T-cell (primary cell): Measurements from ENCODE around the gene HIBADH. TPM values are rescaled to one million over a fixed set of nuclear protein-coding genes. Genes with fewer than 3 reads are reported as not detected.
"Not testable (repeated sequence)": the region's sequence is repeated elsewhere in the genome, so short reads cannot be mapped to it uniquely, and the experiment has no call there.

Experiments used
- ATAC-seq, 4 experiments: fragments of 200-7000 bp in 3 of 4; fragments of 150-1000 bp in 1 of 4; cut with Tn5 transposase; replicated peaks in 1 of 4; 1 replicate in 3 of 4; 2 replicates in 1 of 4; pipeline ENCODE4 v1.10.0; 2021; ENCODE audit warnings: moderate library complexity in 3 of 4, mild to moderate bottlenecking in 2 of 4, moderate number of reproducible peaks in 1 of 4
- CTCF ChIA-PET, 2 donors: fragments of 300-600 bp; sonication (Branson Sonifier 250); formaldehyde crosslinking; loops; one replicate each; lab custom pipeline; 2022; ENCODE audit warnings: antibody characterized with exemption in 2 of 2; lab: Charles Lee
- POLR2A ChIA-PET, 2 donors: fragments of 300-600 bp; sonication (Branson Sonifier 250); formaldehyde crosslinking; loops; one replicate each; lab custom pipeline; 2022; ENCODE audit warnings: antibody characterized with exemption in 2 of 2; lab: Charles Lee
- DNase-seq, 35 experiments: peaks; one replicate each; pipeline versions ENCODE4 v3.0.0 to v3.0.0-alpha.2; 2013 to 2023
- H3K27ac ChIP-seq: one replicate; pipeline ENCODE4 v1.5.1; 2013; ENCODE audit warnings: low read length
- H3K27me3 ChIP-seq, 2 experiments: replicated peaks in 1 of 2; 1 replicate in 1 of 2; 2 replicates in 1 of 2; pipeline versions ENCODE4 v1.6.1 to v1.7.0; 2013; ENCODE audit warnings: low read length in 1 of 2, mixed read lengths in 1 of 2; ENCODE audit not compliant: control insufficient read depth in 2 of 2, insufficient read depth in 2 of 2; ENCODE audit errors: extremely low read depth in 1 of 2
- H3K36me3 ChIP-seq, 2 donors: 1 replicate in 1 of 2; 2 replicates in 1 of 2; pipeline versions ENCODE4 v1.6.1 to v1.7.0; 2013; ENCODE audit warnings: low read length in 1 of 2; ENCODE audit not compliant: control insufficient read depth in 2 of 2, insufficient read depth in 1 of 2; ENCODE audit errors: extremely low read depth in 1 of 2
- H3K4me1 ChIP-seq, 2 experiments: 1 replicate in 1 of 2; 2 replicates in 1 of 2; pipeline versions ENCODE4 v1.6.1 to v1.7.0; 2013; ENCODE audit warnings: low read length in 2 of 2, mixed read lengths in 1 of 2; ENCODE audit not compliant: insufficient read depth in 2 of 2, control insufficient read depth in 1 of 2; ENCODE audit errors: extremely low read depth in 1 of 2
- H3K4me3 ChIP-seq, 2 donors: 1 replicate in 1 of 2; 2 replicates in 1 of 2; pipeline versions ENCODE4 v1.5.1 to v1.7.0; 2013; ENCODE audit warnings: mild to moderate bottlenecking in 2 of 2, low read length in 1 of 2, moderate library complexity in 1 of 2; ENCODE audit not compliant: control insufficient read depth in 1 of 2; ENCODE audit errors: extremely low read depth in 1 of 2
- H3K9me3 ChIP-seq: 2 replicates; pipeline ENCODE4 v1.7.0; 2013
- H3K27ac Mint-ChIP-seq, 2 donors: one replicate each; pipeline ENCODE4 v1.8.0; 2020 to 2021; ENCODE audit warnings: mild to moderate bottlenecking in 2 of 2, mixed read lengths in 2 of 2
- H3K27me3 Mint-ChIP-seq, 2 donors: one replicate each; pipeline ENCODE4 v1.8.0; 2021 to 2022; ENCODE audit warnings: mixed read lengths in 2 of 2
- H3K36me3 Mint-ChIP-seq: one replicate; pipeline ENCODE4 v1.8.0; 2021; ENCODE audit warnings: mixed read lengths
- H3K4me1 Mint-ChIP-seq, 3 donors: one replicate each; pipeline ENCODE4 v1.8.0; 2020 to 2022; ENCODE audit warnings: mixed read lengths in 3 of 3, mild to moderate bottlenecking in 1 of 3
- H3K4me3 Mint-ChIP-seq, 3 donors: one replicate each; pipeline ENCODE4 v1.8.0; 2020 to 2022; ENCODE audit warnings: mild to moderate bottlenecking in 3 of 3, mixed read lengths in 3 of 3, moderate library complexity in 3 of 3
- H3K9me3 Mint-ChIP-seq, 3 donors: one replicate each; pipeline ENCODE4 v1.8.0; 2020 to 2022; ENCODE audit warnings: mixed read lengths in 3 of 3
- WGBS: methylation state at CpG from one replicate; pipeline ENCODE4 v1.1.5; 2013; ENCODE audit warnings: missing lambda C conversion rate; ENCODE audit not compliant: insufficient coverage; 5-methylcytosine and 5-hydroxymethylcytosine counted together
- total RNA-seq, 35 experiments: library from RNA in 6 of 35; stranded (reverse) in 6 of 35; fragments of 120-200 nt in 1 of 35; gene quantifications; one replicate each; pipeline versions ENCODE4 v1.2.1 to v1.2.4 and lab custom pipeline; 2013 to 2026

HIBADH gene
- total RNA-seq, 5 donors from 2014 or later (not counting 1 experiment from before 2014, with no cell fraction given), result 9.8 to 12.5 (median 12.0) TPM

- ATAC-seq (no peak), DNase-seq (no peak)
- Histone ChIP-seq H3K27ac (no peak overlapping the region), H3K4me1 (peaks cover 6 to 7% of the 10 kb centered on the region in 2 experiments), H3K9me3 (no peaks in the 10 kb centered on the region), H3K27me3 (no peaks in the 10 kb centered on the region), H3K36me3 (peaks cover 0 to 4% of the 10 kb centered on the region in 2 donors), H3K4me3 (no peak overlapping the region)
- Mint-ChIP-seq H3K27ac (no peak overlapping the region), H3K9me3 (peaks cover 0 to 4% (median 0%) of the 10 kb centered on the region in 3 donors), H3K27me3 (no peaks in the 10 kb centered on the region), H3K4me3 (no peak overlapping the region), H3K4me1 (peaks cover 23 to 44% (median 42%) of the 10 kb centered on the region in 3 donors), H3K36me3 (peaks cover 34% of the 10 kb centered on the region)
- POLR2A ChIA-PET, result no interaction called here
- no CpG with 5 or more reads among the region's 6 CpGs for WGBS
- CTCF ChIA-PET, result no interaction called here
Measured at GRCh38 chr7:27639851-27640250, 22.8 kb downstream of the HIBADH start.

- H3K27me3 Mint-ChIP-seq, H3K27ac ChIP-seq, H3K27ac Mint-ChIP-seq, H3K36me3 ChIP-seq, H3K4me1 ChIP-seq, POLR2A ChIA-PET, H3K27me3 ChIP-seq, H3K4me3 Mint-ChIP-seq, H3K4me3 ChIP-seq, CTCF ChIA-PET, H3K9me3 Mint-ChIP-seq, H3K9me3 ChIP-seq, DNase-seq, ATAC-seq: not testable (repeated sequence)
- peaks cover 36% of the 10 kb centered on the region for H3K36me3 Mint-ChIP-seq
- peaks cover 19 to 42% (median 40%) of the 10 kb centered on the region in 3 donors for H3K4me1 Mint-ChIP-seq
- WGBS, result no CpG with 5 or more reads among the region's 1 CpG
Measured at GRCh38 chr7:27639048-27639447, 23.6 kb downstream of the HIBADH start.

GRCh38 chr7:27636326-27637006, 26.2 kb downstream of the HIBADH start:
- WGBS, result 100% methylated on average over 1 of the region's 1 CpG
- no peak overlapping the region for H3K4me3 ChIP-seq
- POLR2A ChIA-PET, result no interaction called here
- H3K36me3 Mint-ChIP-seq, result peaks cover 47% of the 10 kb centered on the region
- H3K27me3 Mint-ChIP-seq, result no peaks in the 10 kb centered on the region
- H3K4me3 Mint-ChIP-seq, result no peak overlapping the region
- H3K4me1 Mint-ChIP-seq, result peaks cover 19 to 35% (median 35%) of the 10 kb centered on the region in 3 donors
- no peak overlapping the region for H3K27ac ChIP-seq
- ATAC-seq (no peak), DNase-seq (no peak)
- peaks cover 0 to 2% of the 10 kb centered on the region in 2 donors for H3K36me3 ChIP-seq
- peaks cover 0 to 4% (median 0%) of the 10 kb centered on the region in 3 donors for H3K9me3 Mint-ChIP-seq
- H3K27me3 ChIP-seq, result no peaks in the 10 kb centered on the region
- no peaks in the 10 kb centered on the region for H3K9me3 ChIP-seq
- peaks cover 6 to 7% of the 10 kb centered on the region in 2 experiments for H3K4me1 ChIP-seq
- CTCF ChIA-PET, result no interaction called here
- H3K27ac Mint-ChIP-seq, result no peak overlapping the region

- Mint-ChIP-seq H3K27me3 (no peaks in the 10 kb centered on the region), H3K4me1 (peaks cover 19 to 30% (median 30%) of the 10 kb centered on the region in 3 donors), H3K4me3 (no peak overlapping the region), H3K27ac (no peak overlapping the region), H3K9me3 (peaks cover 0 to 4% (median 0%) of the 10 kb centered on the region in 3 donors), H3K36me3 (peaks cover 48% of the 10 kb centered on the region)
- Histone ChIP-seq H3K36me3 (peaks cover 0 to 2% of the 10 kb centered on the region in 2 donors), H3K9me3 (no peaks in the 10 kb centered on the region), H3K27ac (no peak overlapping the region), H3K4me3 (no peak overlapping the region), H3K27me3 (no peaks in the 10 kb centered on the region), H3K4me1 (peaks cover 6 to 7% of the 10 kb centered on the region in 2 experiments)
- CTCF ChIA-PET, result no interaction called here
- ATAC-seq, result no peak
- no peak for DNase-seq
- WGBS, result no CpG with 5 or more reads among the region's 1 CpG
- POLR2A ChIA-PET, result no interaction called here
Measured at GRCh38 chr7:27635728-27636127, 27.0 kb downstream of the HIBADH start.

- H3K27ac Mint-ChIP-seq, result no peak overlapping the region
- ATAC-seq (no peak), DNase-seq (no peak)
- H3K9me3 Mint-ChIP-seq, result peaks cover 0 to 4% (median 0%) of the 10 kb centered on the region in 3 donors
- Histone ChIP-seq H3K27me3 (no peaks in the 10 kb centered on the region), H3K4me1 (peaks cover 6 to 7% of the 10 kb centered on the region in 2 experiments), H3K9me3 (no peaks in the 10 kb centered on the region), H3K27ac (no peak overlapping the region), H3K36me3 (peaks cover 0 to 7% of the 10 kb centered on the region in 2 donors), H3K4me3 (no peak overlapping the region)
- H3K4me1 Mint-ChIP-seq, result peaks cover 19 to 30% (median 30%) of the 10 kb centered on the region in 3 donors
- no peaks in the 10 kb centered on the region for H3K27me3 Mint-ChIP-seq
- ChIA-PET CTCF (interaction anchor here in 1 of 2 donors (1.1 kb wide), 1 partner anchor 28 kb away, joined by 3 read pairs; the partner anchor contains the start of gene HIBADH), POLR2A (no interaction called here)
- peaks cover 50% of the 10 kb centered on the region for H3K36me3 Mint-ChIP-seq
- no CpG with 5 or more reads among the region's 3 CpGs for WGBS
- no peak overlapping the region for H3K4me3 Mint-ChIP-seq
Measured at GRCh38 chr7:27634671-27635493, 27.8 kb downstream of the HIBADH start.

GRCh38 chr7:27633062-27633461, 29.6 kb downstream of the HIBADH start:
- Histone ChIP-seq H3K9me3 (no peaks in the 10 kb centered on the region), H3K4me3 (no peak overlapping the region), H3K36me3 (peaks cover 0 to 7% of the 10 kb centered on the region in 2 donors), H3K4me1 (peaks cover 6 to 7% of the 10 kb centered on the region in 2 experiments), H3K27ac (no peak overlapping the region), H3K27me3 (no peaks in the 10 kb centered on the region)
- ATAC-seq, result no peak
- no peaks in the 10 kb centered on the region for H3K9me3 Mint-ChIP-seq
- no peaks in the 10 kb centered on the region for H3K27me3 Mint-ChIP-seq
- peaks cover 37% of the 10 kb centered on the region for H3K36me3 Mint-ChIP-seq
- ChIA-PET POLR2A (interaction anchor here in 1 of 2 donors (0.5 kb wide), 1 partner anchor 219 kb away, joined by 3 read pairs; no protein-coding TSS in a partner anchor), CTCF (interaction anchor here in 1 of 2 donors (0.6 kb wide), 1 partner anchor 75 kb away, joined by 4 read pairs; no protein-coding TSS in a partner anchor)
- peaks cover 11 to 25% (median 24%) of the 10 kb centered on the region in 3 donors for H3K4me1 Mint-ChIP-seq
- H3K27ac Mint-ChIP-seq, result no peak overlapping the region
- no peak overlapping the region for H3K4me3 Mint-ChIP-seq
- no CpG with 5 or more reads among the region's 6 CpGs for whole genome bisulfite sequencing
- no peak for DNase-seq
